Esophagus squamous epithelium (tissue), 4 donors: ENCODE data around the gene MRPL52.

Experiments
- CTCF ChIP-seq, 6 experiments: fragments of 450-650 bp in 4 of 6; fragments of 200-600 bp in 2 of 6; sonication (generic) in 2 of 6; IDR thresholded peaks; one replicate each; pipeline ENCODE4 v1.5.1; 2016 to 2019; ENCODE audit warnings: antibody characterized with exemption in 6 of 6, mild to moderate bottlenecking in 4 of 6, moderate library complexity in 4 of 6
- POLR2A ChIP-seq, 4 donors: fragments of 450-650 bp; IDR thresholded peaks; one replicate each; pipeline ENCODE4 v1.6.1; 2017; ENCODE audit warnings: antibody characterized with exemption in 4 of 4, mild to moderate bottlenecking in 4 of 4, moderate library complexity in 3 of 4

- TF ChIP-seq POLR2A (IDR thresholded peaks at IDR 0.05) (no peak), CTCF (IDR thresholded peaks at IDR 0.05) (no peak)
These were observed 35.7 kb upstream of the MRPL52 start for GRCh38 chr14:22793976-22794375.
